Muscle layer of duodenum (tissue), 2 donors: ENCODE results near the gene LMX1B.

Experiments
- H3K27ac ChIP-seq: one replicate; pipeline ENCODE4 v1.7.0; 2013; ENCODE audit warnings: mild to moderate bottlenecking, low read length
- H3K27me3 ChIP-seq: one replicate; pipeline ENCODE4 v1.7.0; 2013; ENCODE audit warnings: low read depth, mild to moderate bottlenecking, control low read depth, low read length
- H3K36me3 ChIP-seq, 2 donors: one replicate each; pipeline ENCODE4 v1.7.0; 2013; ENCODE audit warnings: low read length in 2 of 2, control low read depth in 1 of 2, mild to moderate bottlenecking in 1 of 2; ENCODE audit not compliant: insufficient read depth in 2 of 2, control insufficient read depth in 1 of 2
- H3K4me1 ChIP-seq, 2 donors: one replicate each; pipeline ENCODE4 v1.7.0; 2013; ENCODE audit warnings: low read length in 2 of 2, mild to moderate bottlenecking in 2 of 2, control low read depth in 1 of 2, moderate library complexity in 1 of 2; ENCODE audit not compliant: insufficient read depth in 2 of 2, control insufficient read depth in 1 of 2
- H3K4me3 ChIP-seq, 2 donors: one replicate each; pipeline ENCODE4 v1.7.0; 2013; ENCODE audit warnings: low read length in 2 of 2, low read depth in 1 of 2, mild to moderate bottlenecking in 1 of 2
- H3K9me3 ChIP-seq, 2 donors: one replicate each; pipeline ENCODE4 v1.7.0; 2013; ENCODE audit warnings: low read length in 2 of 2, control low read depth in 1 of 2, mild to moderate bottlenecking in 1 of 2; ENCODE audit not compliant: control insufficient read depth in 1 of 2
- donor health status: healthy.

Gene LMX1B

DNA sequence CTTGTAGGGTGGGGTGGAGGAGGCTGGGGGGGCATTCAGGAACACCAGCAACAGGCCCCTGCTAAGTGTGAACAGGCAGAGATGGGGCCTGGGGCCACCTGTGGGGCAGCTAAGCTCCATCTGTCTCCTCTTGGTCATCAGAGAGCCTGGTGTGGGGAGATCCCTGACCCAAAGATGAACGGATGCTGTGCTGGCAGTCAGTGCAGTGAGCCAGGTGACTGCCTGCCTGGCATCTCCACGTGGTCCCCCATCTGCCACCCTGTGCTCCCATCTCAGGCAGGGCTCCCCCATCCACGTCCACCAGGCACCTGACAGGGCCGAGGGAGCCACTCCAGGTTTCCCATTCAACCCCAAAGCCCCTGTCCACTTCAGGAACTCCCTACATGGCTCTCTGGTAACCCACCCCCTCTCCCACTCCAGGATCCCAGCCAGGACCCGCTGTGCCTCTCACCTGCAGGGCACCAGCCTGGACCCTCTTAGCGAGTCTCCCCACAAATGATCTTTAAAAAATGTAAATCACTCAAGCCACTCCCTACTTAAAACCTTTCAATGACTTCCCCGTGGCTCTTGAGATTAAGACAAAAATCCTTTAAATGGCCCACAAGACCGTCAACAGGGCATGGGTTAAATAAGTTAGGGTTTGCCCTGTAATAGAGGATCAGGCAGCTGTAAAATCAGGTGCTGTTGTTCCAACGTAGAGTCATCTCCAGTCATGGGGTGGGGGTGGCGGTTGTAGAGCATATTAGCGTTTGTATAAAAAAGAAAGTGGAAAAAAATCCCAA lies 60.8 kb downstream of the LMX1B start:
- Histone ChIP-seq H3K27ac (no peak overlapping the region), H3K36me3 (no peaks in the 10 kb centered on the region), H3K27me3 (peaks cover 61% of the 10 kb centered on the region), H3K4me1 (peaks cover 0 to 4% of the 10 kb centered on the region in 2 donors), H3K4me3 (no peak overlapping the region), H3K9me3 (no peaks in the 10 kb centered on the region)

DNA sequence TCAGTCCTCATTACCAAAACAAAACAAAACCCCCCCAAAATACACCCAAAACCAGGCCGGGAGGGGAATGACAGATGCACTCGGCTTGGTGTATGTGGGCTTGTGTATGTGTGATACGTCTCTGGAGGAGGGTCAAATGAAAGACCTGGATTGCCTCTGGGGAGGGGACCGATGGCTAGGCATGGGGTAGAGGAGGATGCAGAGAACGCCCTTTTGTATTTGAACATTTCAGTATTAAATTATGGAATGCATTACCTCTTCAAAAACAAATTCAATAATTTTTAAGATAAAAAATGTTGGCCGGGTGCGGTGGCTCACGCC lies 61.4 kb downstream of the LMX1B start:
- Histone ChIP-seq H3K4me3 (no peak overlapping the region), H3K27ac (no peak overlapping the region), H3K9me3 (no peaks in the 10 kb centered on the region), H3K4me1 (peaks cover 0 to 4% of the 10 kb centered on the region in 2 donors), H3K36me3 (no peaks in the 10 kb centered on the region), H3K27me3 (peaks cover 61% of the 10 kb centered on the region)

GRCh38 chr9:126676102-126676684 lies 62.5 kb downstream of the LMX1B start:
- H3K4me1 ChIP-seq, result peaks cover 0 to 4% of the 10 kb centered on the region in 2 donors
- H3K4me3 ChIP-seq, result no peak overlapping the region
- no peak overlapping the region for H3K27ac ChIP-seq
- peaks cover 57% of the 10 kb centered on the region for H3K27me3 ChIP-seq
- H3K36me3 ChIP-seq, result no peaks in the 10 kb centered on the region
- H3K9me3 ChIP-seq, result no peaks in the 10 kb centered on the region

- Histone ChIP-seq H3K9me3 (no peaks in the 10 kb centered on the region), H3K4me1 (peaks cover 0 to 4% of the 10 kb centered on the region in 2 donors), H3K4me3 (no peak overlapping the region), H3K27me3 (peaks cover 57% of the 10 kb centered on the region), H3K27ac (no peak overlapping the region), H3K36me3 (no peaks in the 10 kb centered on the region)
These were observed 63.0 kb downstream of the LMX1B start for GRCh38 chr9:126676685-126677143.

DNA sequence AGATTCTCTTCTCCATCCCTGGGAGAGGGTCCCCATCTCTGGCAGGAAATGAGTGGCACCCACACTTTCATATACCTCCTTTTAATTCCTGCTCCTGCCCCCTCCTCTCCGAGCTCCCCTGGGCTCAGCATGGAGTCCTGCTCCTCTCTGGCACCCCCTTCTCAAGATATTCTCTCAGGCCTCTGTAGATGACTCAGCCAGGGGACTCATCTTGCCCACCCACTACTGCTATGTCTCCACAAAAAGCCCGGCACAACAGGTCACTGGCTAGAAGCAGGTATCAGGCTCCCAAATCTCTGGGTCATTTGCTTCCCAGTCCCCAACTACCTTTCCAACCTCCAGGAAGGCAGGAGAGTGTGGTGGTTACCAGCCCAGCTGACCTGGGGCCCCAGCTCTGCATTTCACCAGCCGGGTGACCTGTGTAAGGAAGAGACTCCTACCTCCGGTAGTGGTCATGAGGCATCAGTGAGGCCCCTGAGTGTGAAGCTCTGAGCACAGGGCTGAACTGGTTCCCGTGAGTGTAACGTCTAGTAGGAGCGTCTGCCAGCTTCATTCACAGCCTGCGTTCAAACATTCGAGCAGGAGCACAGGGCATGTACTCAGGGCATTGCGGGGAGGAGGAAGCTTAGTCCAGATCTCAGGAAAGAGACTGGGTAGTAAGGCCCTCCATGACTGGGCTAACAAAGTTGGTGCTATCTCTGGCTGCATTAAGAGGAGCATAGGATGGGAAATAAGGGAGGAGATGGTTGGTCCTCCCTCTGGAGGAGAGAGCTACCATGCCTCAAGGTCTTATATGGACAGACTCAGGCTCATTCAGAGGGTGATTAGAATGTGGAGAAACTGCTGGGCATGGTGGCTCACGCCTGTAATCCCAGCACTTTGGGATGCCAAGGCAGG lies 63.7 kb downstream of the LMX1B start:
- Histone ChIP-seq H3K4me3 (no peak overlapping the region), H3K4me1 (peaks cover 0 to 4% of the 10 kb centered on the region in 2 donors), H3K27me3 (peaks cover 58% of the 10 kb centered on the region), H3K9me3 (no peaks in the 10 kb centered on the region), H3K27ac (no peak overlapping the region), H3K36me3 (no peaks in the 10 kb centered on the region)

DNA sequence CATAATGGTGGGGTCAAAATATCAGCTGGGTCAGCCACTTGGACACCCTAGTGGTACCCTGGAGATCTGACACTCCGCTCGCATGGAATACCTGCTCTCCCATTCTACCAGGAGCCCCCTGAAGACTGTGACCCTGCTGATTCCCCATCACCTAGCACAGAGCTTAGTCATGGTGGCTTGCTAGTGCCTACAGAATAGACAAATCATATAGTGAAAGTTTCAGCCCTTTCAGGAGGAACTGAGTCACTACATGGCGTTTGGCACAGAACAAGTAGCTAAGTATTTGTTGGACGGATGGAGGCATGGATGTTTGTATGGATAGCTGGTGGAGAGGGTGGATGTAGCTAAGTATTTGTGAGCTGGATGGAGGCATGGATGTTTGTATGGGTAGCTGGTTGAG lies 65.3 kb downstream of the LMX1B start:
- peaks cover 52% of the 10 kb centered on the region for H3K27me3 ChIP-seq
- no peaks in the 10 kb centered on the region for H3K36me3 ChIP-seq
- peaks cover 0 to 12% of the 10 kb centered on the region in 2 donors for H3K4me1 ChIP-seq
- no peak overlapping the region for H3K4me3 ChIP-seq
- H3K27ac ChIP-seq, result no peak overlapping the region
- no peaks in the 10 kb centered on the region for H3K9me3 ChIP-seq

GRCh38 chr9:126681336-126681735 lies 67.6 kb downstream of the LMX1B start:
- H3K9me3 ChIP-seq, result no peaks in the 10 kb centered on the region
- H3K27me3 ChIP-seq, result peaks cover 37% of the 10 kb centered on the region
- peaks cover 0 to 12% of the 10 kb centered on the region in 2 donors for H3K4me1 ChIP-seq
- H3K36me3 ChIP-seq, result no peaks in the 10 kb centered on the region
- no peak overlapping the region for H3K27ac ChIP-seq
- no peak overlapping the region for H3K4me3 ChIP-seq

- Histone ChIP-seq H3K36me3 (no peaks in the 10 kb centered on the region), H3K27ac (no peak overlapping the region), H3K9me3 (no peaks in the 10 kb centered on the region), H3K4me1 (peaks cover 0 to 7% of the 10 kb centered on the region in 2 donors), H3K4me3 (no peak overlapping the region), H3K27me3 (peaks cover 28% of the 10 kb centered on the region)
These were observed 68.5 kb downstream of the LMX1B start for GRCh38 chr9:126682113-126682810.

DNA sequence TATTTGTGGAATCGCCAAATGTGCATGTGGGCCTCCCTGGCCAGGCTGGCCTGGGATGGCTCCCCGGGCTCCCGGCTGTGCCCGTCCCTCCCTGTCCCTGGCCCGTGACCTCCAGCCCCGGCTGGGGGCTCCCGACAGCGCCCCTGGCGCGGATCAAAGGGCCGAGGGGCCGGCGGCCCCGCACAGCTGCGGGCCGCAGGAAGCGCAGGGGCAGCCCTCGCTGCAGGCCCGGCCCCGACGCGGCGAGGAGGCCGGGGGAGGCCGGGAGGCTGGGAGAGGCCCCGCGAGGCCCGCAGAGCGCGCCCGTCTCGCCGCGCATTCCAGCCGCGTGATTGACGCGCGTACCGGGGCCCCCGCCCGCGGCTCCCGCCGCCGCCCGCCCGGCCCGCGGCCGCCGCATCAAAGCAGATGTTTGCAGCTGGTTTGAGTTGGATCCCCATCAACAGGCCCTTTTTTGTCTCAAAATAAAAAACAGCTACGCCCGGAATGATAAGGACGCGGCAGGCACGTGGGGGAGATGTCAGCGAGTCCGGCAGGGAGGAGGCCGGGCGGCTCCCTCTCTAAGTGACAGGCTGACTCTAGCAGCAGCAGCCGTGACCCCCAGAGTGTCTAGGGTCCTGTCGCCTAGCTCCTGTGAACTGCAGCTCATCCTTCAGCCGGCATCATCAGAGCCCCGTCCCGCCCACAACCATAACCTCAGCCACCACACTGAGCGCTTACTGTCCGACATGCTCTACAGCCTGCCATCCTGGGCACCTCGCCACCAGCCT lies 69.4 kb downstream of the LMX1B start:
- peaks cover 0 to 7% of the 10 kb centered on the region in 2 donors for H3K4me1 ChIP-seq
- H3K4me3 ChIP-seq, result no peak overlapping the region
- H3K27me3 ChIP-seq, result peaks cover 21% of the 10 kb centered on the region
- no peak overlapping the region for H3K27ac ChIP-seq
- no peaks in the 10 kb centered on the region for H3K36me3 ChIP-seq
- no peaks in the 10 kb centered on the region for H3K9me3 ChIP-seq

GRCh38 chr9:126683698-126684044 lies 69.9 kb downstream of the LMX1B start:
- H3K27me3 ChIP-seq, result peaks cover 22% of the 10 kb centered on the region
- no peak overlapping the region for H3K4me3 ChIP-seq
- H3K4me1 ChIP-seq, result peaks cover 0 to 7% of the 10 kb centered on the region in 2 donors
- H3K36me3 ChIP-seq, result no peaks in the 10 kb centered on the region
- no peak overlapping the region for H3K27ac ChIP-seq
- no peaks in the 10 kb centered on the region for H3K9me3 ChIP-seq
